Testis (tissue), 3 donors: ENCODE results near the gene JTB. TPM values are rescaled to one million over a fixed set of nuclear protein-coding genes. Genes with fewer than 3 reads are reported as not detected.

Experiments
- DNase-seq: peaks from one replicate; pipeline ENCODE4 v3.0.0-alpha.2; 2019
- H3K27ac ChIP-seq, 2 donors: fragments of 200-600 bp; sonication (generic); one replicate each; pipeline ENCODE4 v1.5.1; 2019
- H3K27me3 ChIP-seq: fragments of 200-600 bp; sonication (generic); one replicate; pipeline ENCODE4 v1.5.1; 2019
- H3K36me3 ChIP-seq: fragments of 200-600 bp; sonication (generic); one replicate; pipeline ENCODE4 v1.5.1; 2017; ENCODE audit warnings: low read depth; ENCODE audit errors: missing control alignments
- H3K4me1 ChIP-seq: fragments of 200-600 bp; sonication (generic); one replicate; pipeline ENCODE4 v1.5.1; 2019
- H3K4me3 ChIP-seq, 2 donors: fragments of 200-600 bp; sonication (generic); one replicate each; pipeline ENCODE4 v1.5.1; 2017 to 2019
- H3K9me3 ChIP-seq: fragments of 200-600 bp; sonication (generic); one replicate; pipeline ENCODE4 v1.5.1; 2017
- POLR2A ChIP-seq: fragments of 450-650 bp; IDR thresholded peaks from one replicate; pipeline ENCODE4 v1.6.1; 2017; ENCODE audit warnings: antibody characterized with exemption, mild to moderate bottlenecking, moderate library complexity
- WGBS, 2 donors: methylation state at CpG; one replicate each; pipeline ENCODE4 v1.1.5; 2018; 5-methylcytosine and 5-hydroxymethylcytosine counted together
- intact Hi-C: fragments of 100-400 bp; cut with DNase I; formaldehyde crosslinking; loops from one replicate; pipeline ENCODE4 v1.15.1; 2023; ENCODE audit warnings: low total_unique reads
- polyA plus RNA-seq: library from polyadenylated mRNA; stranded (reverse); fragments of 350-450 nt; fragmentation: Illumina TruSeq; extraction: RNeasy Lipid Tissue Mini Kit (QIAGEN cat#74804); gene quantifications from one replicate; pipeline ENCODE4 v1.2.3, GENCODE V29; 2014; ENCODE audit warnings: low read depth, low replicate concordance; ENCODE audit not compliant: insufficient read depth
- total RNA-seq, 2 donors: library from RNA; depleted of rRNA; stranded (reverse); fragments of >200 nt; gene quantifications; one replicate each; pipeline ENCODE4 v1.2.3, GENCODE V29; 2016
- TF ChIP-seq, protein P1 (sequence below), 3 experiments: fragments of 450-650 bp in 2 of 3; fragments of 200-600 bp in 1 of 3; sonication (generic) in 1 of 3; IDR thresholded peaks; one replicate each; pipeline ENCODE4 v1.5.1; 2016 to 2019; ENCODE audit warnings: antibody characterized with exemption in 3 of 3, mild to moderate bottlenecking in 2 of 3, moderate library complexity in 1 of 3

The JTB gene
- total and polyA plus RNA-seq, 3 donors from 2014 or later = 78.6 to 212 (median 159) TPM

DNA sequence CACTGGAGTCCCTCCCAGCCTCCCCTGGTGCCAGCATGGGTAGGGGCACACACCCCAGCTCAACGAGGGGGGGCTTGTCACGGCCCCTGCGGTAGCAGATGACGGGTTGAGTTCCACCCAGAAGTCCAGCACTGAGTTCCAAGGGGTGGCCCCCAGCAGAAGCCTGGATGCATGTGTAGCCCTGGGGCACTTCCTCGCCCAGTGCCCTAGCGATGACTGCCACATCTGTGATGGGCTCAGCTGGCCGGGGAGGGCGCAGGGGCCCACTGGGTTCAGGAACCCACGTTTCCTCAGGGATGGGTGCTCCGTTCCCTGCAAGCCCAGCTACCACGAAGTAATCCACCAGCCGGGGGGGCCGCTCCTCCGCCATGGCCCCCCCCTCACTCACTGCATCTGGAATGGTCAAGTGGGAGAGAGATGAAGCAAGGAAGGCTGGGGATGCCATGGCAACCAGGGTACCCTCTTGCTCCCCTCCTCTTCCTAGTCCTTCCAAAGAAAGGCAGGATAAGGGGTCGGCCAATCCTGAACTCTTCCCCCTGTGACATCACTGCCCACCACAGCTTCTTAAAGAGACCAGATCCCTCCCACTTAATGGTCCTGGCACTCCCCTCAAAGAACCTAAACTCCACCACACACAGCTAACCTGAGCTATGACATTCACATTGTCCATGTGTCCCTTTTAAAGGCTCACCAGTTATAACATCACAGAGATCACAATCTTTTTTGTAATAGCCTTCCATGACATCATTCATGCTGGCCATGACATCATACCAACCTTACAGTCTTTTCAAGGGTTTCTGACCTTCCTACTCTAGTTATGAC, 33.3 kb downstream of the JTB start:
- peak overlapping the region; percentile 84 to 98 for H3K27ac ChIP-seq
- H3K4me1 ChIP-seq = peaks cover 17% of the 10 kb centered on the region
- intact Hi-C loops = loop anchor here (10.0 kb wide), 1 partner anchor 149 kb away; no protein-coding TSS in a partner anchor
- WGBS, 2 donors = 86% methylated on average over 10 to 15 of the region's 15 CpGs
- H3K9me3 ChIP-seq = no peaks in the 10 kb centered on the region
- DNase-seq = no peak
- no peaks in the 10 kb centered on the region for H3K27me3 ChIP-seq
- TF ChIP-seq POLR2A = no peak
- TF ChIP-seq, protein P1, sequence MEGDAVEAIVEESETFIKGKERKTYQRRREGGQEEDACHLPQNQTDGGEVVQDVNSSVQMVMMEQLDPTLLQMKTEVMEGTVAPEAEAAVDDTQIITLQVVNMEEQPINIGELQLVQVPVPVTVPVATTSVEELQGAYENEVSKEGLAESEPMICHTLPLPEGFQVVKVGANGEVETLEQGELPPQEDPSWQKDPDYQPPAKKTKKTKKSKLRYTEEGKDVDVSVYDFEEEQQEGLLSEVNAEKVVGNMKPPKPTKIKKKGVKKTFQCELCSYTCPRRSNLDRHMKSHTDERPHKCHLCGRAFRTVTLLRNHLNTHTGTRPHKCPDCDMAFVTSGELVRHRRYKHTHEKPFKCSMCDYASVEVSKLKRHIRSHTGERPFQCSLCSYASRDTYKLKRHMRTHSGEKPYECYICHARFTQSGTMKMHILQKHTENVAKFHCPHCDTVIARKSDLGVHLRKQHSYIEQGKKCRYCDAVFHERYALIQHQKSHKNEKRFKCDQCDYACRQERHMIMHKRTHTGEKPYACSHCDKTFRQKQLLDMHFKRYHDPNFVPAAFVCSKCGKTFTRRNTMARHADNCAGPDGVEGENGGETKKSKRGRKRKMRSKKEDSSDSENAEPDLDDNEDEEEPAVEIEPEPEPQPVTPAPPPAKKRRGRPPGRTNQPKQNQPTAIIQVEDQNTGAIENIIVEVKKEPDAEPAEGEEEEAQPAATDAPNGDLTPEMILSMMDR (IDR thresholded peaks at IDR 0.05) = no peak
- H3K4me3 ChIP-seq = no peak overlapping the region
- no peaks in the 10 kb centered on the region for H3K36me3 ChIP-seq

DNA sequence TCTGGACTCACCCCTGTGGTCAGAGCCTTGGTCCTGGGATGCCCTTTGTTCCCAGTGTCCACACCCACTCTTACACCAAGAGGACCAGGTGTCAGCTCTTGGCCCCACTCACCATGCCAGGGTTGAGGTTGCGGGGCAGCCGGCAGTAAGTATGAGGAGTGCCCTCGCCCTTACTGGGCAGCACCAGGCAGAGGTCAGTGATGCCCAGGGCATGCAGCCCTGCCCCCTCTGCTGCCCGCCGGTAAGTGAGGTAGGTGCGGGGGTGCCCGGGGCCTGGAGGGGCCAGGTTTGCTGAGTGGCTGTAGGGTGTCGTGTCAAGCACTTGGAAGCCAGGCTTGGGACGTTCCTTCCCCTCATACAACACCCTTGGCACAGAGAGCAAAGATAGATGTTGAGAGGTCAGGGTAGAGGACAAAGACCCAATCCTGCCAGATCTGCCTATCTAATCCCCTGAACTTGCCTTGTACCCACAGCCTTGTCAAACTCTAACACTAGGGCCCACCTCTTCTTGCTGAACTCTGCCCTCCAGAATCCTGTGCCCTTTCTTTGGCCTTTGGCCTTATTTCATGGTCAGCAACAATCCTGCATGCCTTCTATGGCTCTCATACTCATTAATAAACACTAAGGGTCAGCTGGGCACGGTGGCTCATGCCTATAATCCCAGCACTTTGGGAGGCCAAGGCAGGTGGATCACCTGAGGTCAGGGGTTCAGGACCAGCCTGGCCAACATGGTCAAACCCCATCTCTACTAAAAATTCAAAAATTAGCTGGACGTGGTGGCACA, 34.5 kb downstream of the JTB start:
- no peak overlapping the region for H3K4me3 ChIP-seq
- WGBS, 2 donors = 89 to 93% methylated on average over 8 to 9 of the region's 11 CpGs
- H3K27ac ChIP-seq = no peak overlapping the region
- H3K27me3 ChIP-seq = no peaks in the 10 kb centered on the region
- TF ChIP-seq POLR2A = no peak
- intact Hi-C loops = loop anchor here (10.0 kb wide), 1 partner anchor 148 kb away; no protein-coding TSS in a partner anchor
- DNase-seq = no peak
- peaks cover 17% of the 10 kb centered on the region for H3K4me1 ChIP-seq
- no peaks in the 10 kb centered on the region for H3K9me3 ChIP-seq
- no peaks in the 10 kb centered on the region for H3K36me3 ChIP-seq

DNA sequence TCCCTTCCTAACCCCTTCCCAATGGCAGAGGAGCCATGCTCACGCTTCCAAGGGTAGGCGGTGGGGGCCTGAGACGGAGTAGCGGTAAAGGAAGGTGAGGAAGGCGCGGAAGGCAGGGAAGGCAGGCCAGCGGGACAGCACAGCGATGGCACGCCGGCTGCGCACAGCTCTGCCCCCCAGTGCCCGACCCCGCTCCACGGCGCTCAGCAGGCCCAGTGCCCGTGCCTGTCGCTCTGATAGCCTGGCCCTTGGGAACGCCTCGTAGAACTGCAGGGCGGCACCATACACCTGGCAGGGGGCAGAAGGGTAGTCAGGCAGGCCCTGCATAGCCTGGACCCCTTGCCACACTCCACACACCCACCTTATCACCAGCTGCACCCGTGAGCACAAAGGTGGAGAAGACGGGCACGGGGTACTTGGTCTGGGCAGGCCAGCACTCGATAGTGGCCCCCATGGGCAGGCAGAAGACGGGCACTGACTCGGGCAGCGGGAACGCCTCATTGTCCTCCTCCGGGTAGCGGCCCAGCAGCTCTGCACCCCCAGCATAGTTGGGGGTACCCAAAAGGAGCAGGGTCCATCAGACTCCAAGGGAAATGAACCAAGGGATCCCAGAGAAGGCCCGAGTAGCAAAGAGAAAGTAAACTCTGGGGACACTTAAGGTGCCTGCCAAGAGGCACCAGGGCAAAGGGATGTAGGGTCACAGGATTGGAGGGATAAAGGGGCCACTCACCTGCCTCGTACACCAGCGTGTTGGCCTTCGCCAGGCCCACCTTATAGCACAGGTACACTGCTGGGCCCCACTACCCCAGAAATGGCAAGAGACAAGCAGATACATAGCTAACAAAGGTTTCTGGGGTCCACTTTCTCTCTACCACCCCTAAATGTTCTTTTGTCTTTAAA, 35.4 kb downstream of the JTB start:
- H3K36me3 ChIP-seq = no peaks in the 10 kb centered on the region
- DNase-seq = no peak
- no peaks in the 10 kb centered on the region for H3K27me3 ChIP-seq
- H3K4me3 ChIP-seq = no peak overlapping the region
- no peak overlapping the region for H3K27ac ChIP-seq
- intact Hi-C loops = loop anchor here (10.0 kb wide), 1 partner anchor 147 kb away; no protein-coding TSS in a partner anchor
- TF ChIP-seq, protein P1 (IDR thresholded peaks at IDR 0.05) = no peak
- no peak for TF ChIP-seq POLR2A
- H3K4me1 ChIP-seq = peaks cover 16% of the 10 kb centered on the region
- no peaks in the 10 kb centered on the region for H3K9me3 ChIP-seq
- WGBS, 2 donors = 93 to 94% methylated on average over 20 to 32 of the region's 34 CpGs

DNA sequence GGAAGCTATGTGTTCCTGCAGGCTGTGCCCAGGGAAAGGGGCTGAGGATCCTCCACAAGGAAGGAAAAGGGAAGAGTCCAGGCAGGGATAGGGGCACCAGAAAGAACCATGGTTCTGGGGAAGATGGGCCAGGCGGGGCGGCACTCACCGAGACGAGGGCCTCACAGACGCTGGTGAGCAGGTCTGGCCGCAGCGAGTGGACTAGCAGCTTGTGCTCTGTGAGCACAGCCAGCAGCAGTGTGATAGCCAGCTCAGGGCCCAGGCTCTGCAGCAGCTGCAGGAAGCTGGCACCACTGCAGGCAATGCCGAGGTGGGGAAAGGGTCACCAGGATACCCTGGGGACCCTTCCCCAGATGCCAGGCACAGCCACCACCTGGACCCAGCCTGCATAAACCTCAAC, 36.7 kb downstream of the JTB start:
- no peak for TF ChIP-seq POLR2A
- TF ChIP-seq, protein P1 (IDR thresholded peaks at IDR 0.05) = no peak
- 92 to 93% methylated on average over 7 to 8 of the region's 8 CpGs for WGBS, 2 donors
- intact Hi-C loops = loop anchor here (10.0 kb wide), 1 partner anchor 146 kb away; no protein-coding TSS in a partner anchor

More for the DNA sequence above, 36.7 kb downstream of the JTB start:
- H3K4me3 ChIP-seq = no peak overlapping the region
- no peak overlapping the region for H3K27ac ChIP-seq
- DNase-seq = no peak
- H3K9me3 ChIP-seq = no peaks in the 10 kb centered on the region
- peaks cover 11% of the 10 kb centered on the region for H3K4me1 ChIP-seq
- H3K27me3 ChIP-seq = no peaks in the 10 kb centered on the region
- no peaks in the 10 kb centered on the region for H3K36me3 ChIP-seq
